SU-DHL-6 (cell line): ENCODE data around the gene CAMK1D.

Experiments
- H2AFZ ChIP-seq: fragments of 200-600 bp; sonication (generic); 2 replicates; pipeline ENCODE4 v1.6.1; 2014; ENCODE audit warnings: low read depth, mild to moderate bottlenecking, moderate library complexity, mixed read lengths, antibody characterized with exemption, low read length; ENCODE audit not compliant: severe bottlenecking
- H3F3A ChIP-seq: fragments of 200-600 bp; shearing (Covaris generic); 2 replicates; pipeline ENCODE4 v1.6.0; 2016; ENCODE audit warnings: antibody characterized with exemption, mild to moderate bottlenecking; ENCODE audit not compliant: insufficient read depth
- H3K27ac ChIP-seq: fragments of 200-600 bp; sonication (generic); 2 replicates; pipeline ENCODE4 v1.5.1; 2016; ENCODE audit warnings: low read depth, mild to moderate bottlenecking, low read length, moderate library complexity, mixed read lengths
- H3K27me3 ChIP-seq: fragments of 200-600 bp; sonication (generic), shearing (Covaris generic); 2 replicates; pipeline ENCODE4 v1.6.0; 2014; ENCODE audit warnings: mild to moderate bottlenecking, low read length
- H3K36me3 ChIP-seq: fragments of 200-600 bp; sonication (generic); 2 replicates; pipeline ENCODE4 v1.6.1; 2014; ENCODE audit warnings: mild to moderate bottlenecking, low read length, mixed read lengths
- H3K4me2 ChIP-seq: fragments of 300-600, 200-600 bp; shearing (Covaris generic), sonication (generic); 2 replicates; pipeline ENCODE4 v1.6.0; 2014; ENCODE audit warnings: low read length, low read depth, mild to moderate bottlenecking; ENCODE audit not compliant: poor library complexity, severe bottlenecking
- H3K4me3 ChIP-seq: fragments of 200-600 bp; sonication (generic); 2 replicates; pipeline ENCODE4 v1.5.1; 2014; ENCODE audit warnings: antibody characterized with exemption, low read length, mild to moderate bottlenecking, mixed read lengths; ENCODE audit not compliant: insufficient read depth, poor library complexity, severe bottlenecking
- H3K79me2 ChIP-seq: fragments of 200-600 bp; sonication (generic); 2 replicates; pipeline ENCODE4 v1.6.1; 2014; ENCODE audit warnings: mild to moderate bottlenecking, low read length, moderate library complexity; ENCODE audit not compliant: insufficient read depth
- H3K9ac ChIP-seq: fragments of 200-600 bp; sonication (generic); 2 replicates; pipeline ENCODE4 v1.7.0; 2014; ENCODE audit warnings: mild to moderate bottlenecking, low read length
- H3K9me2 ChIP-seq: fragments of 200-600 bp; sonication (generic); replicated peaks from 2 replicates; pipeline ENCODE4 v1.6.1; 2014; ENCODE audit warnings: low read length; ENCODE audit not compliant: insufficient read depth
- H3K9me3 ChIP-seq: fragments of 200-600 bp; sonication (generic); 2 replicates; pipeline ENCODE4 v1.6.1; 2014; ENCODE audit warnings: low read length, mixed read lengths; ENCODE audit not compliant: insufficient read depth
- H4K20me1 ChIP-seq: fragments of 200-600 bp; sonication (generic); 2 replicates; pipeline ENCODE4 v1.6.1; 2014; ENCODE audit warnings: low read depth, mild to moderate bottlenecking, antibody characterized with exemption, low read length, moderate library complexity, mixed read lengths
- CTCF ChIP-seq: fragments of 200-600 bp; sonication (generic); IDR thresholded peaks from one replicate; pipeline ENCODE4 v1.5.1; 2017; ENCODE audit warnings: antibody characterized with exemption, mild to moderate bottlenecking, low read length, moderate library complexity; ENCODE audit not compliant: insufficient read depth, poor library complexity, severe bottlenecking
- EZH2phosphoT487 ChIP-seq: fragments of 200-600 bp; sonication (generic), shearing (Covaris generic); conservative IDR thresholded peaks from 2 replicates; pipeline ENCODE4 v1.6.1; 2018; ENCODE audit warnings: mild to moderate bottlenecking, antibody characterized with exemption, low read length, moderate library complexity, mixed read lengths

Gene CAMK1D

GRCh38 chr10:12772797-12773587 lies 423.6 kb downstream of the CAMK1D start:
- H3F3A ChIP-seq: peaks cover 5% of the 10 kb centered on the region; the same call in 1 of the 2 replicates
- H3K4me2 ChIP-seq: no peak overlapping the region
- no peaks in the 10 kb centered on the region; the same call in 1 of the 2 replicates for H4K20me1 ChIP-seq
- no peak overlapping the region for H2AFZ ChIP-seq
- H3K27ac ChIP-seq: no peak overlapping the region
- H3K9ac ChIP-seq: no peak overlapping the region
- peaks cover 10% of the 10 kb centered on the region; the same call in 1 of the 2 replicates for H3K36me3 ChIP-seq
- H3K4me3 ChIP-seq: no peak overlapping the region
- H3K9me3 ChIP-seq: no peaks in the 10 kb centered on the region
- no peaks in the 10 kb centered on the region for H3K9me2 ChIP-seq
- TF ChIP-seq CTCF (no peak), EZH2phosphoT487 (no peak)
- no peaks in the 10 kb centered on the region for H3K27me3 ChIP-seq
- H3K79me2 ChIP-seq: no peaks in the 10 kb centered on the region

GRCh38 chr10:12774204-12774894 lies 425.0 kb downstream of the CAMK1D start:
- Histone ChIP-seq H3K4me3 (no peak overlapping the region), H3K27ac (no peak overlapping the region), H3K27me3 (no peaks in the 10 kb centered on the region), H3K9me3 (no peaks in the 10 kb centered on the region), H2AFZ (no peak overlapping the region), H3K36me3 (peaks cover 10% of the 10 kb centered on the region; the same call in 1 of the 2 replicates), H3K4me2 (no peak overlapping the region), H3K9ac (no peak overlapping the region), H3F3A (peaks cover 5% of the 10 kb centered on the region; the same call in 1 of the 2 replicates), H3K79me2 (no peaks in the 10 kb centered on the region), H3K9me2 (no peaks in the 10 kb centered on the region), H4K20me1 (no peaks in the 10 kb centered on the region; the same call in 1 of the 2 replicates)
- TF ChIP-seq EZH2phosphoT487 (no peak), CTCF (no peak)

GRCh38 chr10:12777840-12778585 lies 428.7 kb downstream of the CAMK1D start:
- H3K4me2 ChIP-seq: no peak overlapping the region

More at GRCh38 chr10:12777840-12778585, 428.7 kb downstream of the CAMK1D start:
- H3K27me3 ChIP-seq: no peaks in the 10 kb centered on the region
- H3K9me3 ChIP-seq: no peaks in the 10 kb centered on the region
- H3K27ac ChIP-seq: no peak overlapping the region
- H3K4me3 ChIP-seq: no peak overlapping the region
- no peaks in the 10 kb centered on the region; the same call in 1 of the 2 replicates for H4K20me1 ChIP-seq
- H3K9me2 ChIP-seq: no peaks in the 10 kb centered on the region
- no peaks in the 10 kb centered on the region for H3K36me3 ChIP-seq
- TF ChIP-seq CTCF (no peak), EZH2phosphoT487 (no peak)
- no peak overlapping the region for H3K9ac ChIP-seq
- H3F3A ChIP-seq: peaks cover 5% of the 10 kb centered on the region; the same call in 1 of the 2 replicates
- H3K79me2 ChIP-seq: no peaks in the 10 kb centered on the region
- no peak overlapping the region for H2AFZ ChIP-seq
